GM12873 (cell line): Measurements from ENCODE around the gene DDA1.

Experiments used
- CTCF ChIP-seq: IDR thresholded peaks from 2 replicates; pipeline ENCODE4 v1.5.1; 2012; ENCODE audit warnings: low read depth, mild to moderate bottlenecking, moderate library complexity, low read length, control low read depth; ENCODE audit not compliant: insufficient read depth; ENCODE audit errors: missing control alignments

Gene DDA1

GRCh38 chr19:17358395-17358794, 49.0 kb downstream of the DDA1 start:
- no peak for TF ChIP-seq CTCF

GRCh38 chr19:17359905-17360800, 50.8 kb downstream of the DDA1 start:
- no peak for TF ChIP-seq CTCF

- no peak for TF ChIP-seq CTCF
Observed at GRCh38 chr19:17365361-17365760, 56.0 kb downstream of the DDA1 start.

- TF ChIP-seq CTCF, result no peak
Observed at GRCh38 chr19:17370026-17370587, 60.7 kb downstream of the DDA1 start.
